GM13977 (cell line): ENCODE data around the gene HSPA12B.

Source experiments
- DNase-seq: peaks from one replicate; pipeline ENCODE4 v3.0.0; 2012; ENCODE audit warnings: low spot score
- in situ Hi-C: fragments of 300-500 bp; cut with MboI; formaldehyde crosslinking; loops from one replicate; pipeline ENCODE4 v1.12.0; 2022; ENCODE audit warnings: low sequenced_read_pairs, low pct_unique_long_range_greater_than_20kb, mixed read lengths, inconsistent platforms; ENCODE audit not compliant: unreplicated experiment
- TF ChIP-seq, protein P1 (sequence below): IDR thresholded peaks from 2 replicates; pipeline ENCODE4 v1.5.1; 2012; ENCODE audit warnings: mild to moderate bottlenecking, control low read depth; ENCODE audit not compliant: insufficient read depth; ENCODE audit errors: extremely low read depth, missing control alignments

Gene HSPA12B

DNA sequence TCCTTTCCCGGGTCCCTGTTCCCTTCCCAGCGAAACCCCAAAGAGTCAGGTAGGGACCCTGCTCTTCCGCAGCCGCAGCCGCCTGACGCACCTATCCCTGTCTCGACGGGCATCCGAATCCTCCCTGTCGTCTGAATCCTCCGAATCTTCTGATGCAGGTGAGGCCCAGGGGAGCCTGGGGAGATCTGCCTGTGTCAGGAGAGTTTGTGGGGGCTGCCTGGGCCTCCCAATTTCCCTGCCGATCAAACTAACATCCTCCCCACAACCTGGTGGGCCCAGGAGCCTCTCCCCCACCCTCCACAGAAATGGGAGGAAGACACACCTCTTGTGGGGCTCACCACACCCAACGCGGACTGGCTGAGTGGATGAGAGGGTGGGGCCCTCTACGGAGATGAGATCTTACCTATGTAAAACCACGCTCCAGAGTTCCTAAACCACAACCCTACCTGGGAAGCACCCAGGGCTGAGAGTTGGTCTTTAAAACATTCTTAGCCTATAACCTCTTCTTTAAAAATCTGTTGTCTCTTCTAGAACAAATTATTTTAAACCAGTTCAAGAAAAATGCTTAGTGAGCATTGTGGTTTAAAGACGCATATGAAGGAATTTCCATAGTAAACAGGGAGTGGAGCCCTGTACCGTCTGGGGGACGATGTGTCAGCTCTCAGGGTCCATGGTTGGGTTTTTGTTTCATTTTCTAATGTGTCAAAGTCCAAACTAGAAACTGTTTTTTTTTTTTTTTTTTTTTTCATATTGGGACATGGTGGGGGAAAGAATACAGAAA lies 65.3 kb downstream of the HSPA12B start:
- TF ChIP-seq, protein P1, sequence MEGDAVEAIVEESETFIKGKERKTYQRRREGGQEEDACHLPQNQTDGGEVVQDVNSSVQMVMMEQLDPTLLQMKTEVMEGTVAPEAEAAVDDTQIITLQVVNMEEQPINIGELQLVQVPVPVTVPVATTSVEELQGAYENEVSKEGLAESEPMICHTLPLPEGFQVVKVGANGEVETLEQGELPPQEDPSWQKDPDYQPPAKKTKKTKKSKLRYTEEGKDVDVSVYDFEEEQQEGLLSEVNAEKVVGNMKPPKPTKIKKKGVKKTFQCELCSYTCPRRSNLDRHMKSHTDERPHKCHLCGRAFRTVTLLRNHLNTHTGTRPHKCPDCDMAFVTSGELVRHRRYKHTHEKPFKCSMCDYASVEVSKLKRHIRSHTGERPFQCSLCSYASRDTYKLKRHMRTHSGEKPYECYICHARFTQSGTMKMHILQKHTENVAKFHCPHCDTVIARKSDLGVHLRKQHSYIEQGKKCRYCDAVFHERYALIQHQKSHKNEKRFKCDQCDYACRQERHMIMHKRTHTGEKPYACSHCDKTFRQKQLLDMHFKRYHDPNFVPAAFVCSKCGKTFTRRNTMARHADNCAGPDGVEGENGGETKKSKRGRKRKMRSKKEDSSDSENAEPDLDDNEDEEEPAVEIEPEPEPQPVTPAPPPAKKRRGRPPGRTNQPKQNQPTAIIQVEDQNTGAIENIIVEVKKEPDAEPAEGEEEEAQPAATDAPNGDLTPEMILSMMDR: no peak
- in situ Hi-C loops: no loop called here
- peak; percentile 57 for DNase-seq

DNA sequence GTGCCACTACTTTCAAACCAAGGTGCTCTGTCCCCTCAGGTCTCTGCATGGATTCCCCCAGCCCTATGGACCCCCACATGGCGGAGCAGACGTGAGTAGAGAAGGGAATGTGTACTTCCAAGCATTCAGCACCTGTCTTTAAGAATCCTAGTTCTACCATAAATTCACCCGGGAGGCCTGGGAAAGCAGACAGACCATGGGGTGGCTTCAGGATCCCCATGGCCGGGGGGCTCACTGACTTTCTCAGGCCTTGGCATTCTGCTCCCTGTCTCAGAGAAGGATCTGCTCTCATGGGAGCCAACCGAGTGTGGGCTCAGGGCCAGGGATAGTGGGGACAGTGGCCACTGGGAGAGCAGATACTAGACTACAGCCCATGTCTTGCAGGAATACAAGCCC lies 65.9 kb downstream of the HSPA12B start:
- TF ChIP-seq, protein P1: no peak
- DNase-seq: no peak
- in situ Hi-C loops: no loop called here

DNA sequence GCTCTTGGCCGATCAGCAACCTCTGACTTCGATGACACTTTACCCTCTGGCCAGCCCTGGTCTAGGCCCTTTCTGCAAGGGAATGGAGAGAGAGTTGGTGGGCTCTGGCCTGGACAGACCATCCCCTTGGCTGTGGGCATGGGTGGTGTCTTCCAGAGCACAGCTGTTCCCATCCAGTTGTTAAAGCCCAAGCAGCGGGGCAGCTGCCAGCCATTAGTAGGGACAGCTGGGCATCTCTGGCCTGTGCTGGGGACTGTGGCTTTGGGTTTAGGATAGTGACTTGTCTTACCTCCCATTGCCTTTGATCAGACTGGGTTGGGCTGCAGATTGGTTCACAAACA lies 66.4 kb downstream of the HSPA12B start:
- TF ChIP-seq, protein P1: no peak
- no peak for DNase-seq
- in situ Hi-C loops: no loop called here

DNA sequence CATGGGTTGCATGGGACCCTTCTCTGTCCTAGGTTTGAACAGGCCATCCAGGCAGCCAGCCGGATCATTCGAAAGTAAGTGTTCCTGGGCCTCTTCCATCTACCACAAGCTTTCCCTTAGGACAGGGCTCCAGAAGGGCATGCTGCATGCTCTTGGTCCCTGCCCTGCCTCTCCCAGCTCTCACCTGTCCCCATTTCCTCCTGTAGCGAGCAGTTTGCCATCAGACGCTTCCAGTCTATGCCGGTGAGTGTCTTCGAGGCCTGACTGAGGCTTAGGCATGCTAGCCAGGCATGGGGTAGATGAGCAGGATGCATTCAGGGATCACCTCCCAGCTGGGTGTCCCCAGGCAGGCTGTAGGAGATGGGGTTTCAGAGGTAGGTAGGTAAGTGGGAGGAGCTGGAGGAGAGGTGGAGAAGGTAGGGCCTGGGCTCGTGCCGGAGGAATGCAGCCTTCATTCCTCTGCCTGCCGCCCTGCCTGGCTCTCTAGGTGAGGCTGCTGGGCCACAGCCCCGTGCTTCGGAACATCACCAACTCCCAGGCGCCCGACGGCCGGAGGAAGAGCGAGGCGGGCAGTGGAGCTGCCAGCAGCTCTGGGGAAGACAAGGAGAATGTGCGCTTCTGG lies 67.9 kb downstream of the HSPA12B start:
- in situ Hi-C loops: no loop called here
- TF ChIP-seq, protein P1: no peak
- no peak for DNase-seq

DNA sequence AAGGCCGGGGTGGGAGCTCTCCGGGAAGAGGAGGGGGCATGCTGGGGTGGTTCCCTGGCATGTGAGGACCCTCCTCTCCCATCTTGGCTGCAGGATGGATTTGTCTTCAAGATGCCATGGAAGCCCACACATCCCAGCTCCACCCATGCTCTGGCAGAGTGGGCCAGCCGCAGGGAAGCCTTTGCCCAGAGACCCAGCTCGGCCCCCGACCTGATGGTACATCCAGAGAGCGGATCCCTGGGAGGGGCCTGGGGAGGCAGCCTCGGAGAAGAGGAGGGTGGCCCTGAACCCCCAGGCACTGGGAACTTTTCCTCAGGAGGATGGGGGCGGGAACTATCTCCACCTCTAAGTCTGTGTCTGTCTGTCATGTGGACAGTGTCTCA lies 68.4 kb downstream of the HSPA12B start:
- no peak for DNase-seq
- TF ChIP-seq, protein P1: no peak
- in situ Hi-C loops: no loop called here

DNA sequence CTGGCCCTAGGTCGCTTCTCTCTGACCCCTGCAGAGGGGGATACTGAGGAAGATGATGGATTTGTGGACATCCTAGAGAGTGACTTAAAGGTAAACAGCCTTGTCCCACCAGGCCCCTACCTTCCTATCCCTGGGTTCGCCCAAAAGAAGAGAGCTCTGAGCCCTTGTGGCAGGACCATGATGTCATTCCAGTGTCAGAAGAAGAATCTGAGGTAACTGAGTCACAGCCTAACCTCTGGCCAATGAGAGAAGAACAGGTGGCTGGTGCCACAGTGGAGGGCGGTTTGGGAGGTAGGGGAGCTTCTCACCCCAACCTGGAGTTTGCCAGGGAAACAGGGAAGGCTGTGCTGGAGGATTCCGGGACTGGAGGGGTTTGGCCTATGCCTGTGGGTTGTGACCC lies 68.8 kb downstream of the HSPA12B start:
- in situ Hi-C loops: no loop called here
- DNase-seq: no peak
- TF ChIP-seq, protein P1: no peak
